A549 treated with Mapracorat at 1 μM for 4 hours (cell line): Measurements from ENCODE around the gene ODF2L. TPM values are rescaled to one million over a fixed set of nuclear protein-coding genes. Genes with fewer than 3 reads are reported as not detected.

Experiments used
- total RNA-seq: library from RNA; stranded (reverse); fragments of 200-300 nt; extraction: Qiagen RNA extraction; gene quantifications from 5 replicates; pipeline ENCODE4 v1.2.3, GENCODE V29; 2022

The ODF2L gene
- 8.2 to 10.2 TPM (median 9.1 TPM) in 5 replicates for total RNA-seq

GRCh38 chr1:86395751-86396497 lies at the start of gene ODF2L:
TSS of gene ODF2L (minus strand) at chr1:86396323. CDS start at chr1:86387027, 9,296 bp downstream.

GRCh38 chr1:86423873-86424272 lies 27.8 kb upstream of the ODF2L start, which contains the start of gene CLCA2:
TSS of gene CLCA2 (plus strand) at chr1:86424171. CDS start at chr1:86424248, 77 bp downstream.

Other genes starting within 250 kb of the ODF2L start
- gene COL24A1, start 239.6 kb downstream of the ODF2L start, total RNA-seq: 0.02 to 0.06 TPM (median 0.02 TPM) in 4 of 5 replicates, not detected in the other
- 0.02 TPM in 1 of 5 replicates, not detected in the others for gene CLCA2, start 27.8 kb upstream of the ODF2L start, total RNA-seq
- gene CLCA1, start 72.6 kb upstream of the ODF2L start, total RNA-seq: not detected in 5 replicates
- gene CLCA4, start 150.8 kb upstream of the ODF2L start, total RNA-seq: not detected in 5 replicates